ENCODE data around the gene ABCB10. TPM values are rescaled to one million over a fixed set of nuclear protein-coding genes. Genes with fewer than 3 reads are reported as not detected.

The ABCB10 gene
- total and polyA plus RNA-seq, 4 donors = 6.2 to 190 (median 11.5) TPM

DNA sequence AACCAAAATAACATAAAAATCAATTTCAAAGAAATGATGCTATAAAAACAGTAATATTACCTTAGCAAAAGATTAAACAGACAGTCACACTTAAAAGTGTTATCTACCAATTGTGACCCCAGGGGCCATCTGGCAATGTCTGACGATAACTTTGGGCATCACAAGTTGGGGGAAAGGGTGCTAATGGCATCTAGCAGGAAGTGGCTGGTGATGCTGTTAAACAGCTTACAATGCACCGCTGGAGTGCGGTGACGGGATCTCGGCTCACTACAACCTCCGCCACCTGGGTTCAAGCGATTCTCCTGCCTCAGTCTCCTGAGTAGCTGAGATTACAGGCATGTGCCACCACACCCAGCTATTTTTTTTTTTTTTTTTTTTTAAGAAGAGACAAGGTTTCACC is 78.0 kb downstream of the ABCB10 start:
- Histone ChIP-seq H3K9ac (ENCODE audit: low read depth in 1 of 2, low read length in 2 of 2) (no peak overlapping the region), H3K4me3 (ENCODE audit: low read depth in 1 of 3, low read length in 3 of 3) (no peak overlapping the region), H3K4me1 (ENCODE audit: control insufficient read depth in 4 of 4, insufficient read depth in 4 of 4, low read length in 3 of 4) (no peaks in the 10 kb centered on the region), H3K9me3 (ENCODE audit: control insufficient read depth in 4 of 4, low read length in 3 of 4) (no peaks in the 10 kb centered on the region), H3K27me3 (ENCODE audit: control insufficient read depth in 4 of 4, insufficient read depth in 4 of 4, low read length in 3 of 4) (no peaks in the 10 kb centered on the region), H3K27ac (ENCODE audit: low read depth in 1 of 2, low read length in 2 of 2) (no peak overlapping the region), H3K36me3 (ENCODE audit: control insufficient read depth in 4 of 4, insufficient read depth in 3 of 4, low read depth in 1 of 4, low read length in 3 of 4) (peaks cover 8 to 47% (median 27%) of the 10 kb centered on the region in 4 donors)
- TF ChIP-seq EGR1 (IDR thresholded peaks at IDR 0.05; ENCODE audit: low read depth in 2 of 2) = no peak
- TF ChIP-seq, protein P1, sequence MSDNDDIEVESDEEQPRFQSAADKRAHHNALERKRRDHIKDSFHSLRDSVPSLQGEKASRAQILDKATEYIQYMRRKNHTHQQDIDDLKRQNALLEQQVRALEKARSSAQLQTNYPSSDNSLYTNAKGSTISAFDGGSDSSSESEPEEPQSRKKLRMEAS (IDR thresholded peaks at IDR 0.05) = no peak
- no peak for TF ChIP-seq ATF3 (IDR thresholded peaks at IDR 0.05)
- no peak for TF ChIP-seq TAF1 (conservative IDR thresholded peaks at IDR 0.05)
- 89% methylated on average over 7 of the region's 7 CpGs for WGBS
- no peak for DNase-seq (ENCODE audit: low spot score)

GRCh38 chr1:229479660-229480399 is 78.7 kb downstream of the ABCB10 start:
- H3K27me3 ChIP-seq (ENCODE audit: control insufficient read depth in 4 of 4, insufficient read depth in 4 of 4, low read length in 3 of 4) = no peaks in the 10 kb centered on the region
- WGBS = 81% methylated on average over 10 of the region's 10 CpGs
- no peak for TF ChIP-seq GABPA (IDR thresholded peaks at IDR 0.05 in 1 of 2, conservative IDR thresholded peaks at IDR 0.05 in 1 of 2)
- TF ChIP-seq, protein P2, sequence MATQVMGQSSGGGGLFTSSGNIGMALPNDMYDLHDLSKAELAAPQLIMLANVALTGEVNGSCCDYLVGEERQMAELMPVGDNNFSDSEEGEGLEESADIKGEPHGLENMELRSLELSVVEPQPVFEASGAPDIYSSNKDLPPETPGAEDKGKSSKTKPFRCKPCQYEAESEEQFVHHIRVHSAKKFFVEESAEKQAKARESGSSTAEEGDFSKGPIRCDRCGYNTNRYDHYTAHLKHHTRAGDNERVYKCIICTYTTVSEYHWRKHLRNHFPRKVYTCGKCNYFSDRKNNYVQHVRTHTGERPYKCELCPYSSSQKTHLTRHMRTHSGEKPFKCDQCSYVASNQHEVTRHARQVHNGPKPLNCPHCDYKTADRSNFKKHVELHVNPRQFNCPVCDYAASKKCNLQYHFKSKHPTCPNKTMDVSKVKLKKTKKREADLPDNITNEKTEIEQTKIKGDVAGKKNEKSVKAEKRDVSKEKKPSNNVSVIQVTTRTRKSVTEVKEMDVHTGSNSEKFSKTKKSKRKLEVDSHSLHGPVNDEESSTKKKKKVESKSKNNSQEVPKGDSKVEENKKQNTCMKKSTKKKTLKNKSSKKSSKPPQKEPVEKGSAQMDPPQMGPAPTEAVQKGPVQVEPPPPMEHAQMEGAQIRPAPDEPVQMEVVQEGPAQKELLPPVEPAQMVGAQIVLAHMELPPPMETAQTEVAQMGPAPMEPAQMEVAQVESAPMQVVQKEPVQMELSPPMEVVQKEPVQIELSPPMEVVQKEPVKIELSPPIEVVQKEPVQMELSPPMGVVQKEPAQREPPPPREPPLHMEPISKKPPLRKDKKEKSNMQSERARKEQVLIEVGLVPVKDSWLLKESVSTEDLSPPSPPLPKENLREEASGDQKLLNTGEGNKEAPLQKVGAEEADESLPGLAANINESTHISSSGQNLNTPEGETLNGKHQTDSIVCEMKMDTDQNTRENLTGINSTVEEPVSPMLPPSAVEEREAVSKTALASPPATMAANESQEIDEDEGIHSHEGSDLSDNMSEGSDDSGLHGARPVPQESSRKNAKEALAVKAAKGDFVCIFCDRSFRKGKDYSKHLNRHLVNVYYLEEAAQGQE (IDR thresholded peaks at IDR 0.05) = no peak
- TF ChIP-seq, protein P3, sequence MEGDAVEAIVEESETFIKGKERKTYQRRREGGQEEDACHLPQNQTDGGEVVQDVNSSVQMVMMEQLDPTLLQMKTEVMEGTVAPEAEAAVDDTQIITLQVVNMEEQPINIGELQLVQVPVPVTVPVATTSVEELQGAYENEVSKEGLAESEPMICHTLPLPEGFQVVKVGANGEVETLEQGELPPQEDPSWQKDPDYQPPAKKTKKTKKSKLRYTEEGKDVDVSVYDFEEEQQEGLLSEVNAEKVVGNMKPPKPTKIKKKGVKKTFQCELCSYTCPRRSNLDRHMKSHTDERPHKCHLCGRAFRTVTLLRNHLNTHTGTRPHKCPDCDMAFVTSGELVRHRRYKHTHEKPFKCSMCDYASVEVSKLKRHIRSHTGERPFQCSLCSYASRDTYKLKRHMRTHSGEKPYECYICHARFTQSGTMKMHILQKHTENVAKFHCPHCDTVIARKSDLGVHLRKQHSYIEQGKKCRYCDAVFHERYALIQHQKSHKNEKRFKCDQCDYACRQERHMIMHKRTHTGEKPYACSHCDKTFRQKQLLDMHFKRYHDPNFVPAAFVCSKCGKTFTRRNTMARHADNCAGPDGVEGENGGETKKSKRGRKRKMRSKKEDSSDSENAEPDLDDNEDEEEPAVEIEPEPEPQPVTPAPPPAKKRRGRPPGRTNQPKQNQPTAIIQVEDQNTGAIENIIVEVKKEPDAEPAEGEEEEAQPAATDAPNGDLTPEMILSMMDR (IDR thresholded peaks at IDR 0.05; ENCODE audit: low read depth, low read length, missing input control) = no peak
- no peak for TF ChIP-seq RXRA (IDR thresholded peaks at IDR 0.05)
- TF ChIP-seq FOXA2 (IDR thresholded peaks at IDR 0.05) = no peak
- no peak for TF ChIP-seq ZBTB33 (IDR thresholded peaks at IDR 0.05)
- no peak for TF ChIP-seq TAF1 (conservative IDR thresholded peaks at IDR 0.05)
- no peak for TF ChIP-seq NR2F2 (IDR thresholded peaks at IDR 0.05)
- TF ChIP-seq EGR1 (IDR thresholded peaks at IDR 0.05; ENCODE audit: low read depth in 2 of 2) = no peak
- no peak for TF ChIP-seq JUND (IDR thresholded peaks at IDR 0.05)
- no peaks in the 10 kb centered on the region for H3K9me3 ChIP-seq (ENCODE audit: control insufficient read depth in 4 of 4, low read length in 3 of 4)
- no peaks in the 10 kb centered on the region for H3K4me1 ChIP-seq (ENCODE audit: control insufficient read depth in 4 of 4, insufficient read depth in 4 of 4, low read length in 3 of 4)
- H3K9ac ChIP-seq (ENCODE audit: low read depth in 1 of 2, low read length in 2 of 2) = no peak overlapping the region
- no peak overlapping the region for H3K27ac ChIP-seq (ENCODE audit: low read depth in 1 of 2, low read length in 2 of 2)
- peaks cover 9 to 47% (median 27%) of the 10 kb centered on the region in 4 donors for H3K36me3 ChIP-seq (ENCODE audit: control insufficient read depth in 4 of 4, insufficient read depth in 3 of 4, low read depth in 1 of 4, low read length in 3 of 4)
- DNase-seq (ENCODE audit: low spot score) = no peak
- no peak overlapping the region for H3K4me3 ChIP-seq (ENCODE audit: low read depth in 1 of 3, low read length in 3 of 3)
